ENCODE results near the gene IKZF4.

Gene IKZF4

GRCh38 chr12:56017181-56017580 is 3.7 kb upstream of the IKZF4 start (continued):
- TF ChIP-seq, protein P1, sequence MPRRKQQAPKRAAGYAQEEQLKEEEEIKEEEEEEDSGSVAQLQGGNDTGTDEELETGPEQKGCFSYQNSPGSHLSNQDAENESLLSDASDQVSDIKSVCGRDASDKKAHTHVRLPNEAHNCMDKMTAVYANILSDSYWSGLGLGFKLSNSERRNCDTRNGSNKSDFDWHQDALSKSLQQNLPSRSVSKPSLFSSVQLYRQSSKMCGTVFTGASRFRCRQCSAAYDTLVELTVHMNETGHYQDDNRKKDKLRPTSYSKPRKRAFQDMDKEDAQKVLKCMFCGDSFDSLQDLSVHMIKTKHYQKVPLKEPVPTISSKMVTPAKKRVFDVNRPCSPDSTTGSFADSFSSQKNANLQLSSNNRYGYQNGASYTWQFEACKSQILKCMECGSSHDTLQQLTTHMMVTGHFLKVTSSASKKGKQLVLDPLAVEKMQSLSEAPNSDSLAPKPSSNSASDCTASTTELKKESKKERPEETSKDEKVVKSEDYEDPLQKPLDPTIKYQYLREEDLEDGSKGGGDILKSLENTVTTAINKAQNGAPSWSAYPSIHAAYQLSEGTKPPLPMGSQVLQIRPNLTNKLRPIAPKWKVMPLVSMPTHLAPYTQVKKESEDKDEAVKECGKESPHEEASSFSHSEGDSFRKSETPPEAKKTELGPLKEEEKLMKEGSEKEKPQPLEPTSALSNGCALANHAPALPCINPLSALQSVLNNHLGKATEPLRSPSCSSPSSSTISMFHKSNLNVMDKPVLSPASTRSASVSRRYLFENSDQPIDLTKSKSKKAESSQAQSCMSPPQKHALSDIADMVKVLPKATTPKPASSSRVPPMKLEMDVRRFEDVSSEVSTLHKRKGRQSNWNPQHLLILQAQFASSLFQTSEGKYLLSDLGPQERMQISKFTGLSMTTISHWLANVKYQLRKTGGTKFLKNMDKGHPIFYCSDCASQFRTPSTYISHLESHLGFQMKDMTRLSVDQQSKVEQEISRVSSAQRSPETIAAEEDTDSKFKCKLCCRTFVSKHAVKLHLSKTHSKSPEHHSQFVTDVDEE (CRISPR knock-in tag; IDR thresholded peaks at IDR 0.05): no peak

- TF ChIP-seq ZFP3 (CRISPR knock-in tag; IDR thresholded peaks at IDR 0.05): no peak
- no peak for TF ChIP-seq TOX (CRISPR knock-in tag; IDR thresholded peaks at IDR 0.05; ENCODE audit: borderline replicate concordance)
- no peak for TF ChIP-seq ARNTL (CRISPR knock-in tag; IDR thresholded peaks at IDR 0.05; ENCODE audit: borderline replicate concordance, low read depth)
- TF ChIP-seq SNAI2 (CRISPR knock-in tag; IDR thresholded peaks at IDR 0.05): no peak
- TF ChIP-seq POU6F1 (CRISPR knock-in tag; IDR thresholded peaks at IDR 0.05; ENCODE audit: borderline replicate concordance, low read depth): no peak
- TF ChIP-seq TCF4 (CRISPR knock-in tag; IDR thresholded peaks at IDR 0.05; ENCODE audit: borderline replicate concordance): no peak
- TF ChIP-seq, protein P2, sequence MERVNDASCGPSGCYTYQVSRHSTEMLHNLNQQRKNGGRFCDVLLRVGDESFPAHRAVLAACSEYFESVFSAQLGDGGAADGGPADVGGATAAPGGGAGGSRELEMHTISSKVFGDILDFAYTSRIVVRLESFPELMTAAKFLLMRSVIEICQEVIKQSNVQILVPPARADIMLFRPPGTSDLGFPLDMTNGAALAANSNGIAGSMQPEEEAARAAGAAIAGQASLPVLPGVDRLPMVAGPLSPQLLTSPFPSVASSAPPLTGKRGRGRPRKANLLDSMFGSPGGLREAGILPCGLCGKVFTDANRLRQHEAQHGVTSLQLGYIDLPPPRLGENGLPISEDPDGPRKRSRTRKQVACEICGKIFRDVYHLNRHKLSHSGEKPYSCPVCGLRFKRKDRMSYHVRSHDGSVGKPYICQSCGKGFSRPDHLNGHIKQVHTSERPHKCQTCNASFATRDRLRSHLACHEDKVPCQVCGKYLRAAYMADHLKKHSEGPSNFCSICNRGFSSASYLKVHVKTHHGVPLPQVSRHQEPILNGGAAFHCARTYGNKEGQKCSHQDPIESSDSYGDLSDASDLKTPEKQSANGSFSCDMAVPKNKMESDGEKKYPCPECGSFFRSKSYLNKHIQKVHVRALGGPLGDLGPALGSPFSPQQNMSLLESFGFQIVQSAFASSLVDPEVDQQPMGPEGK (CRISPR knock-in tag; IDR thresholded peaks at IDR 0.05; ENCODE audit: borderline replicate concordance): no peak
- TF ChIP-seq, protein P3, sequence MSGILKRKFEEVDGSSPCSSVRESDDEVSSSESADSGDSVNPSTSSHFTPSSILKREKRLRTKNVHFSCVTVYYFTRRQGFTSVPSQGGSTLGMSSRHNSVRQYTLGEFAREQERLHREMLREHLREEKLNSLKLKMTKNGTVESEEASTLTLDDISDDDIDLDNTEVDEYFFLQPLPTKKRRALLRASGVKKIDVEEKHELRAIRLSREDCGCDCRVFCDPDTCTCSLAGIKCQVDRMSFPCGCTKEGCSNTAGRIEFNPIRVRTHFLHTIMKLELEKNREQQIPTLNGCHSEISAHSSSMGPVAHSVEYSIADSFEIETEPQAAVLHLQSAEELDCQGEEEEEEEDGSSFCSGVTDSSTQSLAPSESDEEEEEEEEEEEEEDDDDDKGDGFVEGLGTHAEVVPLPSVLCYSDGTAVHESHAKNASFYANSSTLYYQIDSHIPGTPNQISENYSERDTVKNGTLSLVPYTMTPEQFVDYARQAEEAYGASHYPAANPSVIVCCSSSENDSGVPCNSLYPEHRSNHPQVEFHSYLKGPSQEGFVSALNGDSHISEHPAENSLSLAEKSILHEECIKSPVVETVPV (CRISPR knock-in tag; IDR thresholded peaks at IDR 0.05): no peak
- TF ChIP-seq ISL1 (CRISPR knock-in tag; IDR thresholded peaks at IDR 0.05): no peak
- no peak for TF ChIP-seq ZNF70 (CRISPR knock-in tag; IDR thresholded peaks at IDR 0.05)
- TF ChIP-seq BACH2 (CRISPR knock-in tag; IDR thresholded peaks at IDR 0.05; ENCODE audit: borderline replicate concordance): no peak
- no peak for TF ChIP-seq ZFP30 (CRISPR knock-in tag; IDR thresholded peaks at IDR 0.05)
- ATAC-seq: no peak
Measured at GRCh38 chr12:56018356-56018755, 2.5 kb upstream of the IKZF4 start.

DNA sequence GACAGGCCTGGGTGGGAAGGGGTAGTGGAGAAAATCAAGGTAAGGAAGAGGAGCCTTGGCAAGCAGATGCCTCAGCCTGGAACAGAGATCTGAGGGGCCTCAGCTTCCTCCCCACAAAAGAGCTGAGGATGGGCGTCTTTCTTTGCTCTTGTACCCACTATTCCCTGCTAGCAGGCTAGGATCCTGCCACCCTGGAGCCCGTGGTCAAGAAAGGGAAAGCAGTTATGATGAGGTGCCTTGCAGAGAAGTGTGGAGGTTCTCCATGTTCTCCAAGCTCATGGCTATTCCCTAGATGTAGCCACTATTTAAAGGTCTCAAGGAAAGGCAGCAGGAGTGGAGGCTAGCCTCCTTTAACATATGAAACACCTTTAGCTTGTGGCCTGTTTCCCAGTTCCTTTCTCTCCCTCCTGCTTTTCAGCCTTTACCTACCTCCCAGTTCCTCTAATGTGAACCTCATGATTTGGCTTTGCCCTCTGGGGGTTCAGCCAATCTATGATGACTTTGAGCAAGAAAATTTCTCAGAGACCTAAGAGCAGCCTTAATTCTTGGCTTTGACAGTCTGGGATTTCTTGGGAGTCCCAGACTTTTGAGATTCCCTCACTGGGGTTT is 1.1 kb downstream of the IKZF4 start:
- peak; percentile 27 for ATAC-seq
- TF ChIP-seq, protein P3 (CRISPR knock-in tag; IDR thresholded peaks at IDR 0.05): no peak
- TF ChIP-seq ARNTL (CRISPR knock-in tag; IDR thresholded peaks at IDR 0.05; ENCODE audit: borderline replicate concordance, low read depth): no peak
- TF ChIP-seq TOX (CRISPR knock-in tag; IDR thresholded peaks at IDR 0.05; ENCODE audit: borderline replicate concordance): no peak
- TF ChIP-seq ESRRG (CRISPR knock-in tag; IDR thresholded peaks at IDR 0.05): no peak
- no peak for TF ChIP-seq TCF4 (CRISPR knock-in tag; IDR thresholded peaks at IDR 0.05; ENCODE audit: borderline replicate concordance)
- no peak for TF ChIP-seq ZFP30 (CRISPR knock-in tag; IDR thresholded peaks at IDR 0.05)
- no peak for TF ChIP-seq ZFP3 (CRISPR knock-in tag; IDR thresholded peaks at IDR 0.05)
- TF ChIP-seq SNAI2 (CRISPR knock-in tag; IDR thresholded peaks at IDR 0.05): no peak
- no peak for TF ChIP-seq PPARA (CRISPR knock-in tag; IDR thresholded peaks at IDR 0.05; ENCODE audit: borderline replicate concordance)
- no peak for TF ChIP-seq ZNF565 (CRISPR knock-in tag; conservative IDR thresholded peaks at IDR 0.05; ENCODE audit: low read depth)
- TF ChIP-seq ZNF70 (CRISPR knock-in tag; IDR thresholded peaks at IDR 0.05): no peak
- TF ChIP-seq OSR1 (CRISPR knock-in tag; IDR thresholded peaks at IDR 0.05): no peak
- no peak for TF ChIP-seq ZNF8 (CRISPR knock-in tag; IDR thresholded peaks at IDR 0.05)
- no peak for TF ChIP-seq BACH2 (CRISPR knock-in tag; IDR thresholded peaks at IDR 0.05; ENCODE audit: borderline replicate concordance)
- TF ChIP-seq, protein P2 (CRISPR knock-in tag; IDR thresholded peaks at IDR 0.05; ENCODE audit: borderline replicate concordance): no peak
- TF ChIP-seq CSDC2 (CRISPR knock-in tag; IDR thresholded peaks at IDR 0.05): no peak
- TF ChIP-seq ZC3H10 (CRISPR knock-in tag; IDR thresholded peaks at IDR 0.05): no peak

All from SK-N-SH treated with all-trans-retinoic acid at 6 μM for 48 hours (cell line).